Keratinocyte (primary cell): Measurements from ENCODE around the gene RTP3. TPM values are rescaled to one million over a fixed set of nuclear protein-coding genes. Genes with fewer than 3 reads are reported as not detected.

ENCODE experiments used
- DNase-seq: peaks from one replicate; pipeline ENCODE4 v3.0.0-alpha.2; 2011; ENCODE audit warnings: low read depth, missing footprints, low spot score
- FAIRE-seq: peaks from 2 replicates; lab custom pipeline; 2011; peaks lifted over from hg19 to GRCh38; lab: Jason Lieb, UNC
- H2AFZ ChIP-seq: 2 replicates; pipeline ENCODE4 v1.6.0; 2012; ENCODE audit warnings: low read length, control low read depth, inconsistent platforms; ENCODE audit not compliant: control insufficient read depth
- H3K27ac ChIP-seq: 2 replicates; pipeline ENCODE4 v1.5.1; 2011; ENCODE audit warnings: low read length; ENCODE audit not compliant: control insufficient read depth, insufficient read depth
- H3K27me3 ChIP-seq: 3 replicates; pipeline ENCODE4 v1.6.0; 2011; ENCODE audit warnings: low read length; ENCODE audit not compliant: control insufficient read depth, insufficient read depth; ENCODE audit errors: extremely low read depth
- H3K36me3 ChIP-seq, 2 experiments: 2 replicates in 1 of 2; 3 replicates in 1 of 2; pipeline ENCODE4 v1.5.1; 2011; ENCODE audit warnings: low read length in 2 of 2, mild to moderate bottlenecking in 1 of 2; ENCODE audit not compliant: control insufficient read depth in 2 of 2, insufficient read depth in 2 of 2; ENCODE audit errors: extremely low read depth in 1 of 2
- H3K4me1 ChIP-seq: 3 replicates; pipeline ENCODE4 v1.5.1; 2011; ENCODE audit warnings: low read length; ENCODE audit not compliant: control insufficient read depth, insufficient read depth; ENCODE audit errors: extremely low read depth
- H3K4me2 ChIP-seq: 3 replicates; pipeline ENCODE4 v1.6.0; 2011; ENCODE audit warnings: low read depth, low read length; ENCODE audit not compliant: control insufficient read depth, insufficient read depth; ENCODE audit errors: extremely low read depth
- H3K4me3 ChIP-seq, 3 experiments: fragments of 200-600 bp in 1 of 3; sonication (generic) in 1 of 3; 2 replicates in 2 of 3; 3 replicates in 1 of 3; pipeline ENCODE4 v1.5.1; 2011 to 2016; ENCODE audit warnings: low read length in 3 of 3, mild to moderate bottlenecking in 3 of 3, control low read depth in 2 of 3, inconsistent platforms in 1 of 3, low read depth in 1 of 3, mixed read lengths in 1 of 3, mixed run types in 1 of 3, moderate library complexity in 1 of 3; ENCODE audit not compliant: control insufficient read depth in 2 of 3, insufficient read depth in 2 of 3; ENCODE audit errors: extremely low read depth in 1 of 3
- H3K79me2 ChIP-seq: 2 replicates; pipeline ENCODE4 v1.6.0; 2012; ENCODE audit warnings: low read length; ENCODE audit not compliant: control insufficient read depth, insufficient read depth
- H3K9ac ChIP-seq: 3 replicates; pipeline ENCODE4 v1.6.0; 2011; ENCODE audit warnings: low read length; ENCODE audit not compliant: control insufficient read depth, insufficient read depth; ENCODE audit errors: extremely low read depth
- H3K9me1 ChIP-seq: 3 replicates; pipeline ENCODE4 v1.6.0; 2011; ENCODE audit warnings: low read length; ENCODE audit not compliant: control insufficient read depth, insufficient read depth; ENCODE audit errors: extremely low read depth
- H3K9me3 ChIP-seq: 2 replicates; pipeline ENCODE4 v1.5.1; 2012; ENCODE audit warnings: low read depth, low read length; ENCODE audit not compliant: control insufficient read depth
- H4K20me1 ChIP-seq: 3 replicates; pipeline ENCODE4 v1.6.0; 2011; ENCODE audit warnings: low read length; ENCODE audit not compliant: control insufficient read depth, insufficient read depth; ENCODE audit errors: extremely low read depth
- CTCF ChIP-seq, 3 experiments: IDR thresholded peaks in 1 of 3; conservative IDR thresholded peaks in 1 of 3; optimal IDR thresholded peaks in 1 of 3; 2 replicates in 2 of 3; 3 replicates in 1 of 3; pipeline versions ENCODE3 to v1.5.1; 2011; ENCODE audit warnings: low read length in 3 of 3, mild to moderate bottlenecking in 3 of 3, moderate library complexity in 2 of 3, control low read depth in 1 of 3, inconsistent platforms in 1 of 3; ENCODE audit not compliant: insufficient read depth in 2 of 3; ENCODE audit errors: extremely low read depth in 1 of 3
- EZH2 ChIP-seq: IDR thresholded peaks from one replicate; pipeline ENCODE4 v1.6.1; 2012; ENCODE audit warnings: inconsistent platforms, mild to moderate bottlenecking, low read length, moderate library complexity
- dilution Hi-C: fragments of 300-500 bp; cut with MboI; formaldehyde crosslinking; loops from one replicate; pipeline ENCODE4 v1.7.0; 2020; ENCODE audit warnings: low sequenced_read_pairs; ENCODE audit not compliant: extremely low pct_ligation_motif_present
- polyA plus RNA-seq, 5 experiments: library from polyadenylated mRNA; depleted of rRNA in 3 of 5; stranded (reverse) in 3 of 5; stranded (forward) in 1 of 5; unstranded in 1 of 5; fragments of >200 nt; gene quantifications; 1 replicate in 1 of 5; 2 replicates in 3 of 5; 3 replicates in 1 of 5; pipeline versions ENCODE4 v1.2.1 to v1.2.3, GENCODE V29; 2011 to 2012; ENCODE audit warnings: missing spikeins in 2 of 5, low read depth in 1 of 5, low replicate concordance in 1 of 5

Gene RTP3
- polyA plus RNA-seq, 1 donor (not counting 4 experiments of a cell fraction or from before 2014, with no cell fraction given), result not detected

GRCh38 chr3:46472736-46473135, 25.0 kb upstream of the RTP3 start:
- Histone ChIP-seq H4K20me1 (no peaks in the 10 kb centered on the region), H3K36me3 (no peaks in the 10 kb centered on the region), H3K9ac (no peak overlapping the region), H3K4me2 (no peak overlapping the region), H3K4me1 (no peaks in the 10 kb centered on the region), H3K9me1 (no peaks in the 10 kb centered on the region), H2AFZ (no peak overlapping the region), H3K79me2 (no peaks in the 10 kb centered on the region), H3K4me3 (no peak overlapping the region), H3K27ac (no peak overlapping the region), H3K27me3 (peaks cover 22% of the 10 kb centered on the region), H3K9me3 (no peaks in the 10 kb centered on the region)
- dilution Hi-C loops, result no loop called here
- FAIRE-seq (no peak), DNase-seq (no peak)
- no peak for TF ChIP-seq CTCF (optimal IDR thresholded peaks at IDR 0.05 in 1 of 3, IDR thresholded peaks at IDR 0.05 in 1 of 3, conservative IDR thresholded peaks at IDR 0.05 in 1 of 3; ENCODE audit: extremely low read depth in 1 of 3, insufficient read depth in 2 of 3, low read length in 3 of 3)
- no peak for TF ChIP-seq EZH2

- dilution Hi-C loops, result loop anchor here (25.0 kb wide), 1 partner anchor 160 kb away; no protein-coding TSS in a partner anchor
- H3K36me3 ChIP-seq, result no peaks in the 10 kb centered on the region
- no peak for FAIRE-seq
- H3K27me3 ChIP-seq, result peaks cover 36% of the 10 kb centered on the region
- H3K9me1 ChIP-seq, result no peaks in the 10 kb centered on the region
- no peak for DNase-seq
- H3K9me3 ChIP-seq, result no peaks in the 10 kb centered on the region
- no peak overlapping the region for H2AFZ ChIP-seq
- H3K27ac ChIP-seq, result no peak overlapping the region
- H3K4me1 ChIP-seq, result no peaks in the 10 kb centered on the region
- H3K79me2 ChIP-seq, result no peaks in the 10 kb centered on the region
- H3K4me3 ChIP-seq, result no peak overlapping the region
- no peak for TF ChIP-seq EZH2
- no peaks in the 10 kb centered on the region for H4K20me1 ChIP-seq
- H3K4me2 ChIP-seq, result no peak overlapping the region
- H3K9ac ChIP-seq, result no peak overlapping the region
Observed at GRCh38 chr3:46477145-46477544, 20.6 kb upstream of the RTP3 start.

GRCh38 chr3:46477756-46478155, 20.0 kb upstream of the RTP3 start:
- Histone ChIP-seq H3K36me3 (no peaks in the 10 kb centered on the region), H3K9me1 (no peaks in the 10 kb centered on the region), H3K9ac (no peak overlapping the region), H3K4me2 (no peak overlapping the region), H4K20me1 (no peaks in the 10 kb centered on the region), H3K4me1 (peaks cover 1% of the 10 kb centered on the region), H3K9me3 (no peaks in the 10 kb centered on the region), H3K79me2 (no peaks in the 10 kb centered on the region), H3K27me3 (peaks cover 32% of the 10 kb centered on the region), H2AFZ (no peak overlapping the region), H3K4me3 (no peak overlapping the region), H3K27ac (no peak overlapping the region)
- TF ChIP-seq CTCF (optimal IDR thresholded peaks at IDR 0.05 in 1 of 3, IDR thresholded peaks at IDR 0.05 in 1 of 3, conservative IDR thresholded peaks at IDR 0.05 in 1 of 3; ENCODE audit: extremely low read depth in 1 of 3, insufficient read depth in 2 of 3, low read length in 3 of 3) (no peak), EZH2 (no peak)
- dilution Hi-C loops, result loop anchor here (25.0 kb wide), 1 partner anchor 160 kb away; no protein-coding TSS in a partner anchor
- no peak for FAIRE-seq
- no peak for DNase-seq
